Erythroblast (primary cell): ENCODE data around the gene ORM1.

Experiments
- GATA1 ChIP-seq: IDR thresholded peaks from 2 replicates; pipeline ENCODE4 v1.6.1; 2011; ENCODE audit warnings: low read depth, mild to moderate bottlenecking, control low read depth, low read length, moderate library complexity
- POLR2A ChIP-seq: IDR thresholded peaks from 2 replicates; pipeline ENCODE4 v1.6.1; 2011; ENCODE audit warnings: mild to moderate bottlenecking, low read length

DNA sequence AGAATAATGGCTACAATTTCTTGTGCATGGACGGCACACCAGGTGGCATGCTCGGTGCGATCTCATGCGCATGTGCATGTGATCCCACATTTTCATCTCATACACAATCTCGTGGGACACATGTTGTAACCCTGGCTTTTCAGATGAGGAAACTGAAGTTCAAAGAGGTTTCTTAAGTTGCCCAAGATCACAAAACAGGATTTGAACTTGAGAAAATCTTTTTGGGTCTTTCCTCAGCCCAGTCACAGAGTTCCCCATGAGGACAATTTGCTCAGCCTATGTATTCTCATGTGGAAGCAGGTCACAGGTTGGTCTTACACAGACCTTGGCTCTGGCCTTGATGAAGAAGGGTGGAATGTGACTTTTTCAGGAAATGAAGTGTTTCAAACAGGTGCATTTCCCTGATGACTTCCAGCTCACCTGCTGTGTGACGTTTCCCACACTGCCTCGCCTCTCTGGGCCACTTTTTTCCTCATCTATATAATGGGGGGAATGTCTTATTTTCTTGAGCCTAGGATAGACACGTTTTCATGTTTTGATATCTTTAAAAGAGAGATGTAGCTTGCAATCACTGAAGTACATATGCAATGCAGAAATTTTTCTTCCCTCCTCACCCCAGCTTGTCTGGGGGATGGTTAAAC lies 7.1 kb upstream of the ORM1 start:
- TF ChIP-seq POLR2A (no peak), GATA1 (no peak)
